Ascending aorta (tissue), 2 donors: ENCODE results near the gene B3GLCT. TPM values are rescaled to one million over a fixed set of nuclear protein-coding genes. Genes with fewer than 3 reads are reported as not detected.

Experiments used
- DNase-seq, 2 donors: peaks; one replicate each; pipeline ENCODE4 v3.0.0-alpha.2; 2019; ENCODE audit warnings: low spot score in 2 of 2
- H3K27ac ChIP-seq, 2 donors: fragments of 200-600 bp; sonication (generic); one replicate each; pipeline ENCODE4 v1.5.1; 2016 to 2017; ENCODE audit warnings: mild to moderate bottlenecking in 1 of 2
- H3K27me3 ChIP-seq: fragments of 200-600 bp; sonication (generic); one replicate; pipeline ENCODE4 v1.5.1; 2017
- H3K36me3 ChIP-seq, 2 donors: fragments of 200-600 bp; sonication (generic); one replicate each; pipeline ENCODE4 v1.5.1; 2016
- H3K4me1 ChIP-seq, 2 donors: fragments of 200-600 bp; sonication (generic); one replicate each; pipeline ENCODE4 v1.5.1; 2016 to 2017; ENCODE audit warnings: mild to moderate bottlenecking in 1 of 2
- H3K4me3 ChIP-seq, 2 donors: fragments of 200-600 bp; sonication (generic); one replicate each; pipeline ENCODE4 v1.5.1; 2016 to 2017; ENCODE audit warnings: mild to moderate bottlenecking in 1 of 2
- H3K9me3 ChIP-seq, 2 donors: fragments of 200-600 bp; sonication (generic); one replicate each; pipeline ENCODE4 v1.5.1; 2016
- intact Hi-C: fragments of 100-400 bp; cut with DNase I; formaldehyde crosslinking; loops from one replicate; pipeline ENCODE4 v1.15.1; 2023
- total RNA-seq: library from RNA; depleted of rRNA; stranded (reverse); fragments of >200 nt; gene quantifications from one replicate; pipeline ENCODE4 v1.1.0, GENCODE V29; 2016
- TF ChIP-seq, protein P1 (sequence below), 3 experiments: fragments of 200-600 bp in 2 of 3; fragments of 450-650 bp in 1 of 3; sonication (generic) in 2 of 3; IDR thresholded peaks; one replicate each; pipeline ENCODE4 v1.5.1; 2016 to 2019; ENCODE audit warnings: antibody characterized with exemption in 3 of 3, mild to moderate bottlenecking in 1 of 3, moderate library complexity in 1 of 3

B3GLCT gene
- total RNA-seq, 1 donor from 2014 or later = 8.8 TPM

DNA sequence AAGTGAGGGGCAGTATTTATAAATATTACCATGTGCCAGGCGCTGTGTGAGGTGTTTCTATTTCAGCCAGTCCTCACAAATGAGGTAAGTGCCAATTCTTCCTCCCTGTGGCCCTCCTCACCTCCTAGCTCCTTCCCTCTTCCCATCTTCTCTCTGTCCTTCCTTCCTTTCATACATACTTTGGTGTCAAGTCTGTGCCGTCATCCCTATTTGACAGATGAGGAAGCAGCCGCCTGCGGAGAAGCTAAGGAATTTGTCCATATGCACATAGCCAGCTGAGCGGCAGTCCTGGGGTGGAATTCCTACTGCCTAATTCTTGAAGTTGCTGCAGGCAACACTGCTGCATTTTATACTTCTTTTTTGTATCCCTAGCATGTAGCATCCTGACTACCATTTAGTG lies 150.8 kb downstream of the B3GLCT start:
- TF ChIP-seq, protein P1, sequence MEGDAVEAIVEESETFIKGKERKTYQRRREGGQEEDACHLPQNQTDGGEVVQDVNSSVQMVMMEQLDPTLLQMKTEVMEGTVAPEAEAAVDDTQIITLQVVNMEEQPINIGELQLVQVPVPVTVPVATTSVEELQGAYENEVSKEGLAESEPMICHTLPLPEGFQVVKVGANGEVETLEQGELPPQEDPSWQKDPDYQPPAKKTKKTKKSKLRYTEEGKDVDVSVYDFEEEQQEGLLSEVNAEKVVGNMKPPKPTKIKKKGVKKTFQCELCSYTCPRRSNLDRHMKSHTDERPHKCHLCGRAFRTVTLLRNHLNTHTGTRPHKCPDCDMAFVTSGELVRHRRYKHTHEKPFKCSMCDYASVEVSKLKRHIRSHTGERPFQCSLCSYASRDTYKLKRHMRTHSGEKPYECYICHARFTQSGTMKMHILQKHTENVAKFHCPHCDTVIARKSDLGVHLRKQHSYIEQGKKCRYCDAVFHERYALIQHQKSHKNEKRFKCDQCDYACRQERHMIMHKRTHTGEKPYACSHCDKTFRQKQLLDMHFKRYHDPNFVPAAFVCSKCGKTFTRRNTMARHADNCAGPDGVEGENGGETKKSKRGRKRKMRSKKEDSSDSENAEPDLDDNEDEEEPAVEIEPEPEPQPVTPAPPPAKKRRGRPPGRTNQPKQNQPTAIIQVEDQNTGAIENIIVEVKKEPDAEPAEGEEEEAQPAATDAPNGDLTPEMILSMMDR (IDR thresholded peaks at IDR 0.05) = no peak
- intact Hi-C loops = no loop called here
- no peak for DNase-seq
- H3K27ac ChIP-seq = no peak overlapping the region
- no peak overlapping the region for H3K4me3 ChIP-seq
- no peaks in the 10 kb centered on the region for H3K27me3 ChIP-seq
- no peaks in the 10 kb centered on the region for H3K36me3 ChIP-seq
- H3K4me1 ChIP-seq = no peaks in the 10 kb centered on the region
- peaks cover 0 to 4% of the 10 kb centered on the region in 2 donors for H3K9me3 ChIP-seq

DNA sequence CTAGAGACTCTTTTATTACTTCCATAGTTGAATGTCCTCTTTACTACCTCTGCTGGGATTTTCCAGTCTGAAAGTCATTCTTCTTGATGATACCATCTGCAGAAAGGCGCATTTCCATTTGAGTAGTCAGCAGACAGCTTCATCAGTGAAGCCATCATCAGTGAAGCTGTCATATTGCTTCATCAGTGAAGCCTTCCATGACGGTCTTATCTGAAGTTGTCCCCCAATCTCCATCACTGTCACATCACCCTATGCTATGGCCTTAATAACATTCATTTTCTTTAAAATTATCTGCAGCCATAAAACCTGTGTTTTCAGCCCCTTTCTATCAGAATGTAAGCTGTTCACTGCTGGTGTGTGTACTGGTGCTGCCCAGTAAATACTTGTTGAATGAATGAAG lies 151.6 kb downstream of the B3GLCT start:
- no peaks in the 10 kb centered on the region for H3K36me3 ChIP-seq
- DNase-seq = no peak
- no peak overlapping the region for H3K4me3 ChIP-seq
- intact Hi-C loops = no loop called here
- no peak overlapping the region for H3K27ac ChIP-seq
- H3K9me3 ChIP-seq = peaks cover 0 to 4% of the 10 kb centered on the region in 2 donors
- H3K4me1 ChIP-seq = no peaks in the 10 kb centered on the region
- H3K27me3 ChIP-seq = no peaks in the 10 kb centered on the region
- TF ChIP-seq, protein P1 (IDR thresholded peaks at IDR 0.05) = no peak

DNA sequence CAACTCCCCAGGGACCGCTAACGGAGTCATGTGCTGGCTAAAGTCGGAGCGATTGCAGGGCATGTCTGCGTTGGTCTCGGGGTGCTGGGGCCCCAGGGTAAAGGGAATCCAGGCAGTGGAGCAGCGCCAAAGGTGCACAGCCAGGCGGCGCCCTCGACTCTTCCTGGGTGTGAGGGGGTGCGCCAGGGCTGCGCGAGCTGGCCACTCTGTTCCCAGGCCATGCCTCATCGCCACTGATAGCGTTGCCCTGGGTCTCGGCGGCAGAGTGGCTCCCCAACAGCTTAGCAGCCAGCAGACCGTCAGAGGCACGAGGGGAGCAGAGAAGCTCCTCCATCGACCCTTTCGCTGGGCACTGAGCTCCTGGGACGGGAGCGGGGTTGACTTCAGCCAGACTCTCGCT lies 152.7 kb downstream of the B3GLCT start:
- no peak for DNase-seq

DNA sequence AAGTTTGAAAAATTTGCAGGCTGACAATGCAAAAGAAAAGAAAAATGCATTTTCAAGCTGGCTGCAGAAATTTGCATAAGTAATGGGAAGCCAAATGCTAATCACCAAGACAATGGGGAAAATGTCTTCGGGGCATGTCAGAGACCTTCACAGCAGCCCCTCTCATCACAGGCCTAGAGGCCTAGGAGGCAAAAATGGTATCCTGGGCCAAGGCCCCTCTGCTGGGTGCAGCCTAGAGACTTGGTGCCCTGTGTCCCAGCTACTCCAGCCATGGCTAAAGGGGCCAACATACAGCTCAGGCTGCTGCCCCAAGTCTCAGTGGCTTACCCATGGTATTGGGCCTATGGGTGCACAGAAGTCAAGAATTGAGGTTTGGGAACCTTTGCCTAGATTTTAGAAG lies 155.2 kb downstream of the B3GLCT start:
- DNase-seq = no peak
- TF ChIP-seq, protein P1 (IDR thresholded peaks at IDR 0.05) = no peak
- Histone ChIP-seq H3K36me3 (no peaks in the 10 kb centered on the region), H3K27ac (no peak overlapping the region), H3K4me1 (no peaks in the 10 kb centered on the region), H3K27me3 (no peaks in the 10 kb centered on the region), H3K4me3 (no peak overlapping the region), H3K9me3 (peaks cover 0 to 4% of the 10 kb centered on the region in 2 donors)
- intact Hi-C loops = no loop called here

More for the DNA sequence above, 152.7 kb downstream of the B3GLCT start:
- Histone ChIP-seq H3K36me3 (no peaks in the 10 kb centered on the region), H3K4me1 (no peaks in the 10 kb centered on the region), H3K4me3 (no peak overlapping the region), H3K9me3 (peaks cover 0 to 4% of the 10 kb centered on the region in 2 donors), H3K27ac (no peak overlapping the region), H3K27me3 (no peaks in the 10 kb centered on the region)
- intact Hi-C loops = no loop called here
- TF ChIP-seq, protein P1 (IDR thresholded peaks at IDR 0.05) = no peak

DNA sequence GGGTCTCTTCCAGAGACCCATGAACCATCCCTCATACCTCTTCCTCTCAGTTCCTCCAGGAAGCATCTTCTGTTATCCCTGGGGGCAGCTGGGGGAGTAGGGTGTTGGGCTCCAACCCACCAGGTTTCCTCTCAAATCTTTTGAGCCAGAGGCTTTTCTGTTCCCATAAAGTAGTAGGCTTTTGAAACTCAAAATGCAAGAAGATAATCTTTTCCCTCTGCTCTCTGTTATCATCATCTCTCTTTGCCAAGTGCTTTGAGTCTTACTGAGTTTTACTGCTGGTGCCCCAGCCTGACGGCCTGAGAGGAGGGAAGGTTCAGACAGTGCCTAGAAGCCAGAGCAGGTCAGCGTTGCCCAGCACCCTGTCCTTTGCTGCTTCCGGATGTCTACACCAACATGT lies 157.2 kb downstream of the B3GLCT start:
- Histone ChIP-seq H3K9me3 (peaks cover 0 to 4% of the 10 kb centered on the region in 2 donors), H3K4me3 (no peak overlapping the region), H3K27me3 (no peaks in the 10 kb centered on the region), H3K27ac (no peak overlapping the region), H3K36me3 (no peaks in the 10 kb centered on the region), H3K4me1 (no peaks in the 10 kb centered on the region)
- DNase-seq = no peak
- intact Hi-C loops = no loop called here
- TF ChIP-seq, protein P1 (IDR thresholded peaks at IDR 0.05) = no peak

DNA sequence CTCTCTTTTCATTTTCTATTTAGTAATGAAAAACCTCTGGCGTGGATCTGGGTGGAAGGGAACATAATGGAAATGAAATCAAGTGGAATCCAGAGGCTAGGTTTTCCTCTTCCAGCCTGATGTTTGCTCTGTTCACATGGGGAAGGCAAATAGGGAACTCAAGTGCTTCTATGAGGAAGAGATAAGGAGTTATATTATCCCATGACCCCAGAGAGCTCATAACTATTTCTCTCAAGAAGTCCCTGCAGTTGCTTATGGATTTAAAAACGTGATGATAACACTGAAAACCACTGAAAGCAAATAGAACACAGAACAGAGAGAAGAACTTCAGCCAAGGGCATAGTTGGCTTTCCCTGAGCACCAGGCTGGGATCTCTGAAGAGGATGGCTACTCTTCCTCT lies 157.8 kb downstream of the B3GLCT start:
- no peak for DNase-seq
- TF ChIP-seq, protein P1 (IDR thresholded peaks at IDR 0.05) = no peak
- Histone ChIP-seq H3K9me3 (peaks cover 0 to 4% of the 10 kb centered on the region in 2 donors), H3K27ac (no peak overlapping the region), H3K36me3 (no peaks in the 10 kb centered on the region), H3K4me1 (no peaks in the 10 kb centered on the region), H3K4me3 (no peak overlapping the region), H3K27me3 (no peaks in the 10 kb centered on the region)
- intact Hi-C loops = no loop called here
